ENCODE results near the gene SMAD5. TPM values are rescaled to one million over a fixed set of nuclear protein-coding genes. Genes with fewer than 3 reads are reported as not detected.

SMAD5 gene
- total and polyA plus RNA-seq, 2 donors (not counting 1 experiment from before 2014, with no cell fraction given), result 9.4 to 38.6 TPM

- Histone ChIP-seq H3K79me2 (ENCODE audit: control insufficient read depth, insufficient read depth, low read length) (no peaks in the 10 kb centered on the region), H3K9ac (ENCODE audit: low read length) (no peak overlapping the region), H3K4me2 (replicated peaks; ENCODE audit: low read depth, low read length, poor library complexity, severe bottlenecking) (no peak overlapping the region), H4K20me1 (ENCODE audit: control insufficient read depth, insufficient read depth, low read length, poor library complexity, severe bottlenecking) (no peaks in the 10 kb centered on the region), H3K4me3 (ENCODE audit: control extremely low read depth in 1 of 5, extremely low read depth in 1 of 5, insufficient read depth in 1 of 5, low read depth in 2 of 5, low read length in 4 of 5) (no peak overlapping the region), H3K27ac (ENCODE audit: low read length in 2 of 2) (no peak overlapping the region), H3K4me1 (ENCODE audit: control insufficient read depth in 2 of 2, insufficient read depth in 2 of 2, low read length in 2 of 2) (no peaks in the 10 kb centered on the region), H2AFZ (ENCODE audit: insufficient read depth, low read depth, low read length, poor library complexity, severe bottlenecking) (no peak overlapping the region), H3K9me3 (ENCODE audit: control extremely low read depth in 1 of 3, control insufficient read depth in 2 of 3, insufficient read depth in 1 of 3, low read length in 2 of 3) (no peaks in the 10 kb centered on the region), H3K36me3 (replicated peaks in 1 of 2; ENCODE audit: control extremely low read depth in 1 of 2, control insufficient read depth in 1 of 2, extremely low read depth in 1 of 2, insufficient read depth in 2 of 2, low read length in 1 of 2) (no peaks in the 10 kb centered on the region), H3K27me3 (replicated peaks in 1 of 4; ENCODE audit: control extremely low read depth in 1 of 4, control insufficient read depth in 3 of 4, insufficient read depth in 4 of 4, low read length in 3 of 4) (peaks cover 0 to 14% (median 1%) of the 10 kb centered on the region in 4 experiments)
- ChIA-PET CTCF (no interaction called here), POLR2A (no interaction called here)
- Mint-ChIP-seq H3K27me3 (peaks cover 52% of the 10 kb centered on the region), H3K9me3 (ENCODE audit: insufficient read depth) (no peaks in the 10 kb centered on the region), H3K4me1 (no peaks in the 10 kb centered on the region), H3K4me3 (no peak overlapping the region), H3K27ac (no peak overlapping the region)
- intact Hi-C loops (cut with micrococcal nuclease), result no loop called here
- DNase-seq (no peak), ATAC-seq (ENCODE audit: low read depth) (no peak)
- 75% methylated on average over 1 of the region's 3 CpGs for WGBS (ENCODE audit: insufficient coverage)
- no peak for TF ChIP-seq CTCF (IDR thresholded peaks at IDR 0.05)
- TF ChIP-seq EZH2 (IDR thresholded peaks at IDR 0.05; ENCODE audit: borderline replicate concordance, insufficient read depth, low read depth, low read length, poor library complexity, severe bottlenecking), result no peak
Measured at GRCh38 chr5:136200761-136201160, 68.1 kb downstream of the SMAD5 start.

GRCh38 chr5:136201870-136202269, 69.2 kb downstream of the SMAD5 start:
- Histone ChIP-seq H3K9me3 (ENCODE audit: control extremely low read depth in 1 of 3, control insufficient read depth in 2 of 3, insufficient read depth in 1 of 3, low read length in 2 of 3) (no peaks in the 10 kb centered on the region), H3K36me3 (replicated peaks in 1 of 2; ENCODE audit: control extremely low read depth in 1 of 2, control insufficient read depth in 1 of 2, extremely low read depth in 1 of 2, insufficient read depth in 2 of 2, low read length in 1 of 2) (no peaks in the 10 kb centered on the region), H3K4me1 (ENCODE audit: control insufficient read depth in 2 of 2, insufficient read depth in 2 of 2, low read length in 2 of 2) (no peaks in the 10 kb centered on the region), H3K79me2 (ENCODE audit: control insufficient read depth, insufficient read depth, low read length) (no peaks in the 10 kb centered on the region), H3K27me3 (replicated peaks in 1 of 4; ENCODE audit: control extremely low read depth in 1 of 4, control insufficient read depth in 3 of 4, insufficient read depth in 4 of 4, low read length in 3 of 4) (peaks cover 0 to 14% (median 1%) of the 10 kb centered on the region in 4 experiments), H3K27ac (ENCODE audit: low read length in 2 of 2) (no peak overlapping the region), H3K9ac (ENCODE audit: low read length) (no peak overlapping the region), H3K4me3 (ENCODE audit: control extremely low read depth in 1 of 5, extremely low read depth in 1 of 5, insufficient read depth in 1 of 5, low read depth in 2 of 5, low read length in 4 of 5) (no peak overlapping the region), H3K4me2 (replicated peaks; ENCODE audit: low read depth, low read length, poor library complexity, severe bottlenecking) (no peak overlapping the region), H4K20me1 (ENCODE audit: control insufficient read depth, insufficient read depth, low read length, poor library complexity, severe bottlenecking) (no peaks in the 10 kb centered on the region), H2AFZ (ENCODE audit: insufficient read depth, low read depth, low read length, poor library complexity, severe bottlenecking) (no peak overlapping the region)
- no peak for TF ChIP-seq EZH2 (IDR thresholded peaks at IDR 0.05; ENCODE audit: borderline replicate concordance, insufficient read depth, low read depth, low read length, poor library complexity, severe bottlenecking)
- DNase-seq, result no peak
- no peaks in the 10 kb centered on the region for H3K4me1 Mint-ChIP-seq
- no peaks in the 10 kb centered on the region for H3K9me3 Mint-ChIP-seq (ENCODE audit: insufficient read depth)
- peaks cover 43% of the 10 kb centered on the region for H3K27me3 Mint-ChIP-seq
- H3K4me3 Mint-ChIP-seq, result no peak overlapping the region
- no peak for ATAC-seq (ENCODE audit: low read depth)
- intact Hi-C loops (cut with micrococcal nuclease), result no loop called here
- POLR2A ChIA-PET, result no interaction called here
- CTCF ChIA-PET, result no interaction called here
- H3K27ac Mint-ChIP-seq, result no peak overlapping the region
- WGBS (ENCODE audit: insufficient coverage), result 64% methylated on average over 4 of the region's 4 CpGs

Measured in B cell (primary cell).